Nephron progenitor cell (in vitro differentiated cells): ENCODE measurements around the gene CD48.
"Not testable (repeated sequence)": the region's sequence is repeated elsewhere in the genome, so short reads cannot be mapped to it uniquely, and the experiment has no call there.

Source experiments
- DNase-seq: peaks from one replicate; pipeline ENCODE4 v3.0.0; 2021
- H3K27ac Mint-ChIP-seq: 2 replicates; pipeline ENCODE4 v1.8.0; 2021; ENCODE audit warnings: mild to moderate bottlenecking, moderate library complexity, mixed read lengths
- H3K27me3 Mint-ChIP-seq: 2 replicates; pipeline ENCODE4 v1.8.0; 2021; ENCODE audit warnings: mild to moderate bottlenecking, low read depth, mixed read lengths; ENCODE audit not compliant: poor library complexity
- H3K36me3 Mint-ChIP-seq: 2 replicates; pipeline ENCODE4 v1.8.0; 2021; ENCODE audit warnings: low read depth, mixed read lengths
- H3K4me1 Mint-ChIP-seq: 2 replicates; pipeline ENCODE4 v1.8.0; 2021; ENCODE audit warnings: mixed read lengths
- H3K4me3 Mint-ChIP-seq: 2 replicates; pipeline ENCODE4 v1.8.0; 2021; ENCODE audit warnings: mild to moderate bottlenecking, moderate library complexity, mixed read lengths
- H3K9me3 Mint-ChIP-seq: 2 replicates; pipeline ENCODE4 v1.8.0; 2021; ENCODE audit warnings: mild to moderate bottlenecking, moderate library complexity, mixed read lengths
- CTCF ChIP-seq: fragments of 200-600 bp; sonication (generic); IDR thresholded peaks from 2 replicates; pipeline ENCODE4 v1.5.0; 2021; ENCODE audit warnings: antibody characterized with exemption

Gene CD48

GRCh38 chr1:160652924-160653619 is 58.5 kb downstream of the CD48 start:
- H3K27ac Mint-ChIP-seq, result no peak overlapping the region
- H3K27me3 Mint-ChIP-seq, result peaks cover 4% of the 10 kb centered on the region

GRCh38 chr1:160652065-160652641 is 59.5 kb downstream of the CD48 start:
- H3K27me3 Mint-ChIP-seq, DNase-seq, H3K4me3 Mint-ChIP-seq, H3K9me3 Mint-ChIP-seq, H3K27ac Mint-ChIP-seq, H3K36me3 Mint-ChIP-seq: not testable (repeated sequence)
- H3K4me1 Mint-ChIP-seq, result peaks cover 40% of the 10 kb centered on the region

More at GRCh38 chr1:160652924-160653619, 58.5 kb downstream of the CD48 start:
- no peaks in the 10 kb centered on the region for H3K36me3 Mint-ChIP-seq
- no peaks in the 10 kb centered on the region for H3K9me3 Mint-ChIP-seq
- DNase-seq, result no peak
- H3K4me1 Mint-ChIP-seq, result peaks cover 35% of the 10 kb centered on the region
- TF ChIP-seq CTCF, result no peak
- no peak overlapping the region for H3K4me3 Mint-ChIP-seq

- DNase-seq, result no peak
- no peak overlapping the region for H3K27ac Mint-ChIP-seq
- H3K36me3 Mint-ChIP-seq, result no peaks in the 10 kb centered on the region
- H3K27me3 Mint-ChIP-seq, result peaks cover 11% of the 10 kb centered on the region
- peaks cover 43% of the 10 kb centered on the region for H3K4me1 Mint-ChIP-seq
- H3K9me3 Mint-ChIP-seq, result no peaks in the 10 kb centered on the region
- no peak for TF ChIP-seq CTCF
- no peak overlapping the region for H3K4me3 Mint-ChIP-seq
Measured at GRCh38 chr1:160651433-160652064, 60.1 kb downstream of the CD48 start.

- no peak for TF ChIP-seq CTCF
- no peak for DNase-seq
- Mint-ChIP-seq H3K4me1 (peaks cover 29% of the 10 kb centered on the region), H3K27ac (peak overlapping the region; percentile 39), H3K4me3 (no peak overlapping the region), H3K27me3 (peaks cover 16% of the 10 kb centered on the region), H3K36me3 (no peaks in the 10 kb centered on the region), H3K9me3 (no peaks in the 10 kb centered on the region)
Measured at GRCh38 chr1:160647329-160647720, 64.3 kb downstream of the CD48 start.

- no peak for TF ChIP-seq CTCF
- H3K27ac Mint-ChIP-seq, result peak within 1 kb of the TSS; percentile 39
- H3K36me3 Mint-ChIP-seq, result no peaks in the 10 kb centered on the region
- H3K4me3 Mint-ChIP-seq, result no peak within 1 kb of the TSS
- DNase-seq, result no peak
- H3K27me3 Mint-ChIP-seq, result peaks cover 16% of the 10 kb centered on the region
- no peaks in the 10 kb centered on the region for H3K9me3 Mint-ChIP-seq
- peaks cover 24% of the 10 kb centered on the region for H3K4me1 Mint-ChIP-seq
Measured at GRCh38 chr1:160646711-160647328, 64.8 kb downstream of the CD48 start, which contains the start of gene SLAMF1. TSS of gene SLAMF1 (minus strand) at chr1:160647044. CDS start at chr1:160646945, 99 bp downstream.

- Mint-ChIP-seq H3K4me1 (peaks cover 18% of the 10 kb centered on the region), H3K36me3 (no peaks in the 10 kb centered on the region), H3K9me3 (no peaks in the 10 kb centered on the region), H3K27me3 (peaks cover 18% of the 10 kb centered on the region), H3K27ac (no peak overlapping the region), H3K4me3 (no peak overlapping the region)
- no peak for DNase-seq
- no peak for TF ChIP-seq CTCF
Measured at GRCh38 chr1:160646180-160646579, 65.4 kb downstream of the CD48 start.
